Endothelial cell of umbilical vein (primary cell): ENCODE results near the gene ADAP1. TPM values are rescaled to one million over a fixed set of nuclear protein-coding genes. Genes with fewer than 3 reads are reported as not detected.

ENCODE experiments used
- BruUV-seq: library from RNA; stranded (reverse); fragments of 400-500 nt; replicated peaks from 2 replicates; lab custom pipeline; 2021; lab: Mats Ljungman, UMichigan
- CTCF ChIA-PET: fragments of 300-600, 350-600 bp; sonication (Branson Sonifier 250); formaldehyde crosslinking; loops from one replicate; lab custom pipeline; 2021; ENCODE audit warnings: antibody characterized with exemption, inconsistent platforms; lab: Charles Lee
- POLR2A ChIA-PET: fragments of 300-600, 350-600 bp; sonication (Branson Sonifier 250); formaldehyde crosslinking; loops from one replicate; lab custom pipeline; 2021; ENCODE audit warnings: antibody characterized with exemption, inconsistent platforms; lab: Charles Lee
- DNase-seq: peaks from one replicate; pipeline ENCODE4 v3.0.0-alpha.2; 2011; ENCODE audit warnings: low read depth, low spot score
- FAIRE-seq: peaks from 2 replicates; lab custom pipeline; 2011; peaks lifted over from hg19 to GRCh38; lab: Jason Lieb, UNC
- H2AFZ ChIP-seq: 2 replicates; pipeline ENCODE4 v1.6.0; 2012; ENCODE audit warnings: low read depth, low read length, control low read depth, inconsistent platforms
- H3K27ac ChIP-seq: 2 replicates; pipeline ENCODE4 v1.5.1; 2011; ENCODE audit warnings: low read depth, mild to moderate bottlenecking, control low read depth, low read length, moderate library complexity; ENCODE audit not compliant: insufficient read depth
- H3K27me3 ChIP-seq, 2 experiments: 2 replicates each; pipeline versions ENCODE4 v1.6.0 to v1.6.1; 2011; ENCODE audit warnings: low read length in 2 of 2, mixed read lengths in 1 of 2; ENCODE audit not compliant: control insufficient read depth in 2 of 2, insufficient read depth in 2 of 2
- H3K36me3 ChIP-seq, 2 experiments: 2 replicates in 1 of 2; 3 replicates in 1 of 2; pipeline ENCODE4 v1.5.1; 2011; ENCODE audit warnings: low read length in 2 of 2, mild to moderate bottlenecking in 1 of 2, moderate library complexity in 1 of 2; ENCODE audit not compliant: control insufficient read depth in 2 of 2, insufficient read depth in 2 of 2; ENCODE audit errors: extremely low read depth in 1 of 2
- H3K4me1 ChIP-seq: 3 replicates; pipeline ENCODE4 v1.5.1; 2011; ENCODE audit warnings: mild to moderate bottlenecking, low read length; ENCODE audit not compliant: control insufficient read depth, insufficient read depth; ENCODE audit errors: extremely low read depth
- H3K4me2 ChIP-seq: 2 replicates; pipeline ENCODE4 v1.6.1; 2011; ENCODE audit warnings: low read length, control low read depth, mixed read lengths; ENCODE audit not compliant: insufficient read depth
- H3K4me3 ChIP-seq, 3 experiments: fragments of 200-600 bp in 1 of 3; sonication (generic), shearing (Covaris generic) in 1 of 3; replicated peaks in 1 of 3; 2 replicates each; pipeline ENCODE4 v1.5.1; 2011 to 2016; ENCODE audit warnings: control low read depth in 3 of 3, low read length in 3 of 3, mild to moderate bottlenecking in 2 of 3, inconsistent platforms in 1 of 3, low read depth in 1 of 3, moderate library complexity in 1 of 3; ENCODE audit not compliant: insufficient read depth in 1 of 3
- H3K79me2 ChIP-seq: 2 replicates; pipeline ENCODE4 v1.6.0; 2012; ENCODE audit warnings: low read length, inconsistent platforms; ENCODE audit not compliant: control insufficient read depth, insufficient read depth
- H3K9ac ChIP-seq: replicated peaks from 2 replicates; pipeline ENCODE3; 2011; ENCODE audit warnings: low read length, control low read depth; ENCODE audit not compliant: insufficient read depth; ENCODE audit errors: extremely low read depth
- H3K9me1 ChIP-seq: replicated peaks from 3 replicates; pipeline ENCODE4 v1.6.0; 2011; ENCODE audit warnings: mild to moderate bottlenecking, low read length; ENCODE audit not compliant: control insufficient read depth, insufficient read depth; ENCODE audit errors: extremely low read depth
- H3K9me3 ChIP-seq: replicated peaks from 2 replicates; pipeline ENCODE4 v1.5.1; 2012; ENCODE audit warnings: low read length, inconsistent platforms; ENCODE audit not compliant: control insufficient read depth, insufficient read depth
- H4K20me1 ChIP-seq: replicated peaks from 2 replicates; pipeline ENCODE3; 2011; ENCODE audit warnings: mild to moderate bottlenecking, low read length; ENCODE audit not compliant: control insufficient read depth, insufficient read depth; ENCODE audit errors: extremely low read depth
- EZH2 ChIP-seq: IDR thresholded peaks from 2 replicates; pipeline ENCODE4 v1.6.1; 2012; ENCODE audit warnings: borderline replicate concordance, low read depth, mild to moderate bottlenecking, moderate library complexity, low read length, inconsistent platforms; ENCODE audit not compliant: severe bottlenecking
- FOS ChIP-seq: IDR thresholded peaks from 2 replicates; pipeline ENCODE4 v1.6.1; 2011; ENCODE audit warnings: mild to moderate bottlenecking, low read length, moderate library complexity, borderline replicate concordance; ENCODE audit not compliant: insufficient read depth
- GATA2 ChIP-seq: IDR thresholded peaks from 2 replicates; pipeline ENCODE4 v1.7.0; 2011; ENCODE audit warnings: low read depth, mild to moderate bottlenecking, moderate library complexity, mixed read lengths, low read length; ENCODE audit not compliant: insufficient read length, insufficient read depth
- JUN ChIP-seq: IDR thresholded peaks from 2 replicates; pipeline ENCODE4 v1.6.1; 2011; ENCODE audit warnings: borderline replicate concordance, low read depth; ENCODE audit not compliant: insufficient read length, insufficient read depth
- MAX ChIP-seq: IDR thresholded peaks from 2 replicates; pipeline ENCODE4 v1.6.1; 2011; ENCODE audit not compliant: insufficient read depth, insufficient read length
- MYC ChIP-seq: IDR thresholded peaks from one replicate; pipeline ENCODE4 v1.6.1; 2011; ENCODE audit warnings: mild to moderate bottlenecking, low read depth, low read length
- POLR2A ChIP-seq: IDR thresholded peaks from 2 replicates; pipeline ENCODE4 v1.6.1; 2012; ENCODE audit warnings: low read depth, mild to moderate bottlenecking, control low read depth, low read length
- POLR2AphosphoS5 ChIP-seq: IDR thresholded peaks from 2 replicates; pipeline ENCODE4 v1.6.1; 2012; ENCODE audit warnings: low read depth, mild to moderate bottlenecking, control low read depth, low read length, moderate library complexity; ENCODE audit not compliant: insufficient read depth
- dilution Hi-C: fragments of 300-500 bp; cut with MboI; formaldehyde crosslinking; loops from one replicate; pipeline ENCODE4 v1.15.0; 2019; ENCODE audit warnings: low sequenced_read_pairs; ENCODE audit not compliant: extremely low pct_ligation_motif_present
- intact Hi-C: fragments of 100-400 bp; cut with micrococcal nuclease; formaldehyde crosslinking; loops from one replicate; pipeline ENCODE4 v1.10.0; 2022
- polyA plus RNA-seq, 4 experiments: library from polyadenylated mRNA; depleted of rRNA in 3 of 4; stranded (reverse) in 3 of 4; unstranded in 1 of 4; fragments of >200 nt; gene quantifications; 2 replicates each; pipeline versions ENCODE4 v1.2.1 to v1.2.3, GENCODE V29; 2011 to 2012; ENCODE audit warnings: missing spikeins in 1 of 4
- total RNA-seq: library from RNA; stranded (reverse); gene quantifications from 2 replicates; pipeline ENCODE4 v1.2.3, GENCODE V29; 2021
- TF ChIP-seq, protein P1 (sequence below), 2 donors: IDR thresholded peaks; 1 replicate in 1 of 2; 2 replicates in 1 of 2; pipeline ENCODE4 v1.5.1; 2011; ENCODE audit warnings: low read length in 2 of 2, mild to moderate bottlenecking in 2 of 2, moderate library complexity in 2 of 2, control low read depth in 1 of 2, inconsistent platforms in 1 of 2, low read depth in 1 of 2; ENCODE audit not compliant: insufficient read depth in 1 of 2; ENCODE audit errors: extremely low read depth in 1 of 2

The ADAP1 gene
- total and polyA plus RNA-seq, 2 donors (not counting 3 experiments of a cell fraction or from before 2014, with no cell fraction given), result 0.49 to 0.58 TPM

DNA sequence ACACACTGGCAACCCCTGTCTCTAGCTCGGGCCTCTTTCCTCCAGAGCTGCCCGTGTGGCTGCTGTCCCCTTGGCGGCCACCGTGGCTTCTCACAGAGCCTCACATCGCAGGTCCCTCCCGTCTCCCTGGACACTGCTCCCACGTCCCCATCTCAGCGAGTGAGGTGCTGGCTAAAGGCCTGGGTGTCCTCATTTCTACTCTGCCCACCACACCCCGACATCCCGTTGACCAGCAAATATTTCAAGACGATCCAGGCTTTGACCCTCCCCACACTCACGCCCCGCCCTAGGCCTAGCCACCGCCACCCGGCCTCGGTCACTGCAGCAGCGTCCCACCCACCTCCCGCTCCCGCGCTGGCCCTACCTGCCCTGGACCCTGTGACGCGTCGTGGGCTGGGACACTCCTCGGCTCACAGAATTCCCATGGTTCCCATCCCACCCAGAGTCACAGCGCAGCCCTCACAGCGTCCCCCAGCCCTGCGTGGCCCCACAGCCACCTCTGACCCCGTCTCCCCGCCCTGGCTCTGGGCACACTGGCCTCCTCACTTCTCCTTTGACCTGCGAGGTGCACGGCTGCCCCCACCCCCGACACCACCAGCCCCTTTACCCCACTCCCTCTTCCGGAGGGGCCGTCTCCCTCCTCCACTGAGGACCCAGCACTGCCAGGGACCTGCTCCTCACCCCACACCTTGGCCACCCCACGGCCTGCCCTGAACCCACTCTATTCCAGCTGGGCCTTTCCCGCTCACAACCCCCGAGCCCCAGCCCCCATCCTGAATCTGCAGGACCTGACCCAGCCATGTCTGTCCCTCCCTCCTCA is 6.9 kb downstream of the ADAP1 start:
- no peaks in the 10 kb centered on the region for H3K36me3 ChIP-seq
- TF ChIP-seq POLR2AphosphoS5 (no peak), MAX (no peak), POLR2A (no peak), EZH2 (no peak), MYC (no peak), JUN (no peak), FOS (no peak), GATA2 (no peak)
- TF ChIP-seq, protein P1, sequence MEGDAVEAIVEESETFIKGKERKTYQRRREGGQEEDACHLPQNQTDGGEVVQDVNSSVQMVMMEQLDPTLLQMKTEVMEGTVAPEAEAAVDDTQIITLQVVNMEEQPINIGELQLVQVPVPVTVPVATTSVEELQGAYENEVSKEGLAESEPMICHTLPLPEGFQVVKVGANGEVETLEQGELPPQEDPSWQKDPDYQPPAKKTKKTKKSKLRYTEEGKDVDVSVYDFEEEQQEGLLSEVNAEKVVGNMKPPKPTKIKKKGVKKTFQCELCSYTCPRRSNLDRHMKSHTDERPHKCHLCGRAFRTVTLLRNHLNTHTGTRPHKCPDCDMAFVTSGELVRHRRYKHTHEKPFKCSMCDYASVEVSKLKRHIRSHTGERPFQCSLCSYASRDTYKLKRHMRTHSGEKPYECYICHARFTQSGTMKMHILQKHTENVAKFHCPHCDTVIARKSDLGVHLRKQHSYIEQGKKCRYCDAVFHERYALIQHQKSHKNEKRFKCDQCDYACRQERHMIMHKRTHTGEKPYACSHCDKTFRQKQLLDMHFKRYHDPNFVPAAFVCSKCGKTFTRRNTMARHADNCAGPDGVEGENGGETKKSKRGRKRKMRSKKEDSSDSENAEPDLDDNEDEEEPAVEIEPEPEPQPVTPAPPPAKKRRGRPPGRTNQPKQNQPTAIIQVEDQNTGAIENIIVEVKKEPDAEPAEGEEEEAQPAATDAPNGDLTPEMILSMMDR (IDR thresholded peaks at IDR 0.05; ENCODE audit: extremely low read depth in 1 of 2, insufficient read depth in 1 of 2, low read depth in 1 of 2, low read length in 2 of 2), result no peak
- no peaks in the 10 kb centered on the region for H3K9me3 ChIP-seq
- dilution Hi-C loops, result no loop called here
- FAIRE-seq (no peak), DNase-seq (no peak)
- no peaks in the 10 kb centered on the region for H3K4me1 ChIP-seq
- BruUV-seq, result no TSS peak
- CTCF ChIA-PET, result no interaction called here
- H3K27ac ChIP-seq, result no peak overlapping the region
- H3K4me2 ChIP-seq, result no peak overlapping the region
- H3K4me3 ChIP-seq, result no peak overlapping the region
- H4K20me1 ChIP-seq, result no peaks in the 10 kb centered on the region
- H2AFZ ChIP-seq, result no peak overlapping the region
- intact Hi-C loops, result no loop called here
- H3K79me2 ChIP-seq, result no peaks in the 10 kb centered on the region
- no peaks in the 10 kb centered on the region for H3K9me1 ChIP-seq
- POLR2A ChIA-PET, result no interaction called here
- H3K27me3 ChIP-seq, result no peaks in the 10 kb centered on the region
- H3K9ac ChIP-seq, result no peak overlapping the region
